DOHH2 (cell line): ENCODE results near the gene TTC9B.
"Not testable (repeated sequence)": the region's sequence is repeated elsewhere in the genome, so short reads cannot be mapped to it uniquely, and the experiment has no call there.

Experiments
- H3F3A ChIP-seq: fragments of 200-600 bp; sonication (generic), shearing (Covaris generic); 2 replicates; pipeline ENCODE4 v1.6.0; 2016; ENCODE audit warnings: antibody characterized with exemption, mild to moderate bottlenecking; ENCODE audit not compliant: control insufficient read depth, insufficient read depth
- H3K27ac ChIP-seq: fragments of 200-600 bp; sonication (generic); 2 replicates; pipeline ENCODE4 v1.5.1; 2014; ENCODE audit warnings: low read depth, mild to moderate bottlenecking, low read length, moderate library complexity
- H3K27me3 ChIP-seq: fragments of 200-600 bp; sonication (generic); 2 replicates; pipeline ENCODE4 v1.6.1; 2014; ENCODE audit warnings: mild to moderate bottlenecking, low read length, mixed read lengths; ENCODE audit not compliant: control insufficient read depth
- H3K36me3 ChIP-seq: fragments of 200-600 bp; sonication (generic); 2 replicates; pipeline ENCODE4 v1.6.1; 2014; ENCODE audit warnings: mild to moderate bottlenecking, low read length, moderate library complexity, mixed read lengths; ENCODE audit not compliant: control insufficient read depth
- H3K4me1 ChIP-seq: fragments of 200-600 bp; sonication (generic); 2 replicates; pipeline ENCODE4 v1.6.1; 2014; ENCODE audit warnings: mild to moderate bottlenecking, low read length, mixed read lengths; ENCODE audit not compliant: control insufficient read depth
- H3K4me2 ChIP-seq: fragments of 200-600 bp; sonication (generic); 2 replicates; pipeline ENCODE4 v1.6.0; 2014; ENCODE audit warnings: mild to moderate bottlenecking, low read length, moderate library complexity
- H3K4me3 ChIP-seq: fragments of 200-600 bp; sonication (generic); 2 replicates; pipeline ENCODE4 v1.5.1; 2014; ENCODE audit warnings: mild to moderate bottlenecking, low read length, mixed read lengths
- H3K79me2 ChIP-seq: fragments of 200-600 bp; sonication (generic); 2 replicates; pipeline ENCODE4 v1.6.1; 2014; ENCODE audit warnings: mild to moderate bottlenecking, low read length, mixed read lengths; ENCODE audit not compliant: control insufficient read depth
- H3K9me2 ChIP-seq: fragments of 200-600 bp; sonication (generic); replicated peaks from 2 replicates; pipeline ENCODE4 v1.6.1; 2014; ENCODE audit warnings: mild to moderate bottlenecking, low read length, mixed read lengths; ENCODE audit not compliant: control insufficient read depth
- H3K9me3 ChIP-seq: fragments of 200-600 bp; sonication (generic); 2 replicates; pipeline ENCODE4 v1.6.1; 2014; ENCODE audit warnings: antibody characterized with exemption, low read length, mixed read lengths; ENCODE audit not compliant: control insufficient read depth, insufficient read depth
- H4K20me1 ChIP-seq: fragments of 200-600 bp; sonication (generic); 2 replicates; pipeline ENCODE4 v1.6.0; 2014; ENCODE audit warnings: low read depth, mild to moderate bottlenecking, antibody characterized with exemption, low read length, moderate library complexity; ENCODE audit not compliant: control insufficient read depth, insufficient read depth
- EZH2phosphoT487 ChIP-seq: fragments of 200-600 bp; sonication (generic); IDR thresholded peaks from 2 replicates; pipeline ENCODE4 v1.6.1; 2017; ENCODE audit warnings: borderline replicate concordance, mild to moderate bottlenecking, antibody characterized with exemption, low read length, moderate library complexity, mixed read lengths
- TF ChIP-seq, protein P1 (sequence below): fragments of 200-600 bp; sonication (generic); IDR thresholded peaks from one replicate; pipeline ENCODE4 v1.5.1; 2014; ENCODE audit warnings: antibody characterized with exemption, mild to moderate bottlenecking, low read depth, low read length; ENCODE audit not compliant: poor library complexity, severe bottlenecking

TTC9B gene

GRCh38 chr19:40174092-40174491, 44.1 kb downstream of the TTC9B start:
- TF ChIP-seq, protein P1, sequence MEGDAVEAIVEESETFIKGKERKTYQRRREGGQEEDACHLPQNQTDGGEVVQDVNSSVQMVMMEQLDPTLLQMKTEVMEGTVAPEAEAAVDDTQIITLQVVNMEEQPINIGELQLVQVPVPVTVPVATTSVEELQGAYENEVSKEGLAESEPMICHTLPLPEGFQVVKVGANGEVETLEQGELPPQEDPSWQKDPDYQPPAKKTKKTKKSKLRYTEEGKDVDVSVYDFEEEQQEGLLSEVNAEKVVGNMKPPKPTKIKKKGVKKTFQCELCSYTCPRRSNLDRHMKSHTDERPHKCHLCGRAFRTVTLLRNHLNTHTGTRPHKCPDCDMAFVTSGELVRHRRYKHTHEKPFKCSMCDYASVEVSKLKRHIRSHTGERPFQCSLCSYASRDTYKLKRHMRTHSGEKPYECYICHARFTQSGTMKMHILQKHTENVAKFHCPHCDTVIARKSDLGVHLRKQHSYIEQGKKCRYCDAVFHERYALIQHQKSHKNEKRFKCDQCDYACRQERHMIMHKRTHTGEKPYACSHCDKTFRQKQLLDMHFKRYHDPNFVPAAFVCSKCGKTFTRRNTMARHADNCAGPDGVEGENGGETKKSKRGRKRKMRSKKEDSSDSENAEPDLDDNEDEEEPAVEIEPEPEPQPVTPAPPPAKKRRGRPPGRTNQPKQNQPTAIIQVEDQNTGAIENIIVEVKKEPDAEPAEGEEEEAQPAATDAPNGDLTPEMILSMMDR = no peak
- TF ChIP-seq EZH2phosphoT487 = no peak
- H3K4me2 ChIP-seq = no peak overlapping the region
- no peaks in the 10 kb centered on the region for H3K4me1 ChIP-seq
- H3K9me3 ChIP-seq = no peaks in the 10 kb centered on the region
- no peaks in the 10 kb centered on the region for H3F3A ChIP-seq
- peaks cover 2% of the 10 kb centered on the region; the same call in 1 of the 2 replicates for H3K27me3 ChIP-seq
- H3K27ac ChIP-seq = no peak overlapping the region
- H4K20me1 ChIP-seq = no peaks in the 10 kb centered on the region
- H3K79me2 ChIP-seq = no peaks in the 10 kb centered on the region
- H3K36me3 ChIP-seq = no peaks in the 10 kb centered on the region
- no peak overlapping the region for H3K4me3 ChIP-seq
- no peaks in the 10 kb centered on the region for H3K9me2 ChIP-seq

DNA sequence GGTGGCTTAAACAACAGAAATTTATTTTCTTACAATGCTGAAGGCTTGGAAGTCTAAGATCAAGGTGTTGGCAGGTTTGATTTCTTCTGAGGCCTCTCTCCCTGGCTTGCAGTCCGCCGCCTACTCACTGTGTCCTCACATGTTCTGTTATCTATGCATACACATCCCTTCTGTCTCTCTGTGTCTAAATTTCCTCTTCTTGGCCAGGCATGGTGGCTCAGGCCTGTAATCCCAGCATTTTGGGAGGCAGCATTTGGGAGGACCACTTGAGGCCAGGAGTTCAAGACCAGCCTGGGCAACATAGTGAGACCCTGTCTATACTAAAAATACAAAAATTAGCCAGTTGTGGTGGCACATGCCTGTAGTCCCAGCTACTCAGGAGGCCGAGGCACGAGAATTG, 46.9 kb downstream of the TTC9B start:
- H4K20me1 ChIP-seq, H3K4me1 ChIP-seq, H3K79me2 ChIP-seq, H3K4me3 ChIP-seq, H3F3A ChIP-seq, H3K9me2 ChIP-seq, H3K4me2 ChIP-seq, H3K27ac ChIP-seq, H3K27me3 ChIP-seq, H3K9me3 ChIP-seq, H3K36me3 ChIP-seq: not testable (repeated sequence)

- not testable (repeated sequence) for H3F3A ChIP-seq, H3K9me2 ChIP-seq, H4K20me1 ChIP-seq, H3K36me3 ChIP-seq, H3K9me3 ChIP-seq, H3K27ac ChIP-seq, H3K4me1 ChIP-seq, H3K4me2 ChIP-seq, H3K27me3 ChIP-seq, H3K4me3 ChIP-seq, H3K79me2 ChIP-seq
Measured at GRCh38 chr19:40170303-40170989, 47.7 kb downstream of the TTC9B start.

- H3K4me3 ChIP-seq, H3K27ac ChIP-seq, H3K36me3 ChIP-seq, H3K4me1 ChIP-seq, H4K20me1 ChIP-seq, H3K79me2 ChIP-seq, H3K4me2 ChIP-seq, H3K9me3 ChIP-seq, H3K9me2 ChIP-seq, H3K27me3 ChIP-seq, H3F3A ChIP-seq: not testable (repeated sequence)
Measured at GRCh38 chr19:40169482-40170302, 48.5 kb downstream of the TTC9B start.
